HG03575 (cell line): ENCODE results near the gene NF2.

Experiments
- ATAC-seq: cut with Tn5 transposase; IDR thresholded peaks from one replicate; pipeline ENCODE4 v1.9.1; 2021; ENCODE audit not compliant: unreplicated experiment, insufficient number of reproducible peaks, low FRiP score; ENCODE audit errors: extremely low read depth

The NF2 gene

GRCh38 chr22:29712119-29712518 is 108.7 kb downstream of the NF2 start:
- ATAC-seq, result no peak

GRCh38 chr22:29713156-29713727 is 109.8 kb downstream of the NF2 start:
- no peak for ATAC-seq

GRCh38 chr22:29715240-29715639 is 111.8 kb downstream of the NF2 start:
- ATAC-seq, result no peak

- no peak for ATAC-seq
These were observed 112.3 kb downstream of the NF2 start for GRCh38 chr22:29715705-29716104.

- no peak for ATAC-seq
These were observed 113.5 kb downstream of the NF2 start for GRCh38 chr22:29716814-29717545.

- no peak for ATAC-seq
These were observed 114.4 kb downstream of the NF2 start for GRCh38 chr22:29717789-29718188.

GRCh38 chr22:29718949-29719898 is 115.8 kb downstream of the NF2 start:
- no peak for ATAC-seq

- ATAC-seq, result no peak
These were observed 116.6 kb downstream of the NF2 start, which contains the start of gene CABP7 for GRCh38 chr22:29719899-29720645. Gene CABP7, plus strand, starts transcription at chr22:29720003. Its CDS starts 422 bp downstream, at chr22:29720425.

- ATAC-seq, result no peak
These were observed 117.4 kb downstream of the NF2 start for GRCh38 chr22:29720811-29721323.

- ATAC-seq, result no peak
These were observed 118.7 kb downstream of the NF2 start for GRCh38 chr22:29722151-29722550.

GRCh38 chr22:29722587-29722986 is 119.2 kb downstream of the NF2 start:
- no peak for ATAC-seq

- ATAC-seq, result no peak
These were observed 120.3 kb downstream of the NF2 start for GRCh38 chr22:29723766-29724165.

- ATAC-seq, result no peak
These were observed 121.4 kb downstream of the NF2 start for GRCh38 chr22:29724843-29725242.

GRCh38 chr22:29726106-29726505 is 122.7 kb downstream of the NF2 start:
- no peak for ATAC-seq

GRCh38 chr22:29726512-29727130 is 123.2 kb downstream of the NF2 start:
- ATAC-seq, result no peak

- no peak for ATAC-seq
These were observed 123.7 kb downstream of the NF2 start for GRCh38 chr22:29727131-29727523.

GRCh38 chr22:29729161-29729560 is 125.7 kb downstream of the NF2 start:
- ATAC-seq, result no peak

- no peak for ATAC-seq
These were observed 127.8 kb downstream of the NF2 start for GRCh38 chr22:29731058-29731850.
